HepG2 (cell line): Measurements from ENCODE around the gene TBC1D25. TPM values are rescaled to one million over a fixed set of nuclear protein-coding genes. Genes with fewer than 3 reads are reported as not detected.

ENCODE experiments used
- BRD4 ChIP-seq: sonication (generic); formaldehyde crosslinking; IDR thresholded peaks from 2 replicates; pipeline ENCODE4 v1.4.0; 2020; ENCODE audit warnings: missing genetic modification reagents
- CBX1 ChIP-seq: IDR thresholded peaks from one replicate; pipeline ENCODE4 v1.6.1; 2016; ENCODE audit warnings: antibody characterized with exemption, low read depth
- CENPT ChIP-seq: sonication (generic); formaldehyde crosslinking; IDR thresholded peaks from 2 replicates; pipeline ENCODE4 v1.8.0; 2022; ENCODE audit warnings: low read depth, mild to moderate bottlenecking, moderate library complexity, missing genetic modification reagents
- FLYWCH1 ChIP-seq: sonication (generic); formaldehyde crosslinking; IDR thresholded peaks from 2 replicates; pipeline ENCODE4 v1.8.1; 2023; ENCODE audit warnings: mild to moderate bottlenecking, missing genetic modification reagents
- HDAC2 ChIP-seq: sonication (generic); formaldehyde crosslinking; IDR thresholded peaks from 2 replicates; pipeline ENCODE4 v1.4.0; 2020; ENCODE audit warnings: missing genetic modification reagents
- IKZF5 ChIP-seq: IDR thresholded peaks from 2 replicates; pipeline ENCODE4 v1.6.1; 2018; ENCODE audit warnings: missing genetic modification reagents, mild to moderate bottlenecking, missing compliant biosample characterization
- KAT8 ChIP-seq: IDR thresholded peaks from 2 replicates; pipeline ENCODE4 v1.6.1; 2016; ENCODE audit warnings: missing genetic modification reagents, missing compliant biosample characterization
- NFE2L1 ChIP-seq: sonication (generic); formaldehyde crosslinking; IDR thresholded peaks from 2 replicates; pipeline ENCODE4 v1.4.0; 2020; ENCODE audit warnings: missing genetic modification reagents, mild to moderate bottlenecking, borderline replicate concordance
- NFIC ChIP-seq: IDR thresholded peaks from 2 replicates; pipeline ENCODE4 v1.6.1; 2012; ENCODE audit warnings: mild to moderate bottlenecking, low read length, inconsistent platforms
- PAXIP1 ChIP-seq: sonication (generic); formaldehyde crosslinking; conservative IDR thresholded peaks from 2 replicates; pipeline ENCODE4 v1.4.0; 2020; ENCODE audit warnings: mild to moderate bottlenecking, missing genetic modification reagents, moderate library complexity
- PBX2 ChIP-seq: IDR thresholded peaks from 2 replicates; pipeline ENCODE4 v1.6.1; 2016; ENCODE audit warnings: control low read depth
- REL ChIP-seq: sonication (generic); formaldehyde crosslinking; conservative IDR thresholded peaks from 2 replicates; pipeline ENCODE4 v1.8.0; 2022; ENCODE audit warnings: mild to moderate bottlenecking, missing genetic modification reagents, moderate library complexity
- REXO4 ChIP-seq: sonication (generic); formaldehyde crosslinking; IDR thresholded peaks from 2 replicates; pipeline ENCODE4 v1.8.0; 2022; ENCODE audit warnings: missing genetic modification reagents, mild to moderate bottlenecking, borderline replicate concordance
- RXRB ChIP-seq: IDR thresholded peaks from 2 replicates; pipeline ENCODE4 v1.6.1; 2016; ENCODE audit warnings: borderline replicate concordance, missing genetic modification reagents, missing compliant biosample characterization
- SNAPC4 ChIP-seq: sonication (generic); formaldehyde crosslinking; IDR thresholded peaks from 2 replicates; pipeline ENCODE4 v1.4.0; 2020; ENCODE audit warnings: mild to moderate bottlenecking, missing genetic modification reagents
- TGIF2 ChIP-seq: IDR thresholded peaks from 2 replicates; pipeline ENCODE4 v1.6.1; 2016; ENCODE audit warnings: control low read depth, missing compliant biosample characterization
- ZBTB3 ChIP-seq: sonication (generic); formaldehyde crosslinking; IDR thresholded peaks from 2 replicates; pipeline ENCODE4 v1.4.0; 2020; ENCODE audit warnings: low read depth, mild to moderate bottlenecking, moderate library complexity, missing genetic modification reagents, borderline replicate concordance
- ZEB1 ChIP-seq: IDR thresholded peaks from 2 replicates; pipeline ENCODE4 v1.6.1; 2012; ENCODE audit warnings: mild to moderate bottlenecking, low read depth, inconsistent platforms; ENCODE audit not compliant: insufficient replicate concordance
- ZNF331 ChIP-seq: sonication (generic); formaldehyde crosslinking; IDR thresholded peaks from 2 replicates; pipeline ENCODE4 v1.4.0; 2020; ENCODE audit warnings: missing genetic modification reagents
- ZNF7 ChIP-seq: IDR thresholded peaks from 2 replicates; pipeline ENCODE4 v1.6.1; 2016; ENCODE audit warnings: missing biosample characterization, missing genetic modification reagents
- ZNF782 ChIP-seq: sonication (generic); formaldehyde crosslinking; IDR thresholded peaks from 2 replicates; pipeline ENCODE4 v1.4.0; 2020; ENCODE audit warnings: missing genetic modification reagents, mild to moderate bottlenecking, borderline replicate concordance
- polyA plus RNA-seq, 8 experiments: library from polyadenylated mRNA; depleted of rRNA in 3 of 8; stranded (reverse) in 7 of 8; unstranded in 1 of 8; fragments of >200 nt; fragmentation: Illumina TruSeq in 4 of 8; extraction: Trizol in 4 of 8; gene quantifications; 2 replicates each; pipeline versions ENCODE4 v1.2.1 to v1.2.3, GENCODE V29; 2011 to 2016; ENCODE audit warnings: low read depth in 4 of 8, missing spikeins in 1 of 8, mixed read lengths in 1 of 8; ENCODE audit not compliant: insufficient read depth in 1 of 8
- total RNA-seq, 5 experiments: library from RNA; depleted of rRNA; stranded (reverse); fragments of >200 nt; fragmentation: Illumina TruSeq; extraction: Trizol; gene quantifications; 2 replicates each; pipeline ENCODE4 v1.2.3, GENCODE V29; 2016; ENCODE audit warnings: low read depth in 1 of 5

The TBC1D25 gene
- total and polyA plus RNA-seq, 2 of the 13 experiments (the other 11 are each of a cell fraction or from before 2014, with no cell fraction given): 3.5 to 4.7 TPM

- TF ChIP-seq SNAPC4 (CRISPR knock-in tag) (no peak), BRD4 (CRISPR knock-in tag) (no peak), HDAC2 (CRISPR knock-in tag) (peak; percentile 44; the same call in 1 of the 2 replicates), NFE2L1 (no peak), NFIC (no peak), ZNF7 (CRISPR knock-in tag) (no peak), RXRB (CRISPR knock-in tag) (peak; percentile 91), REL (CRISPR knock-in tag) (no peak), ZNF331 (CRISPR knock-in tag) (0 out of 2 replicates have a peak, but pooled peaks have one; percentile 16), PAXIP1 (CRISPR knock-in tag) (peak; percentile 52), CBX1 (no peak), ZNF782 (CRISPR knock-in tag) (no peak), ZBTB3 (no peak), ZEB1 (no peak), TGIF2 (CRISPR knock-in tag) (no peak), IKZF5 (CRISPR knock-in tag) (0 out of 2 replicates have a peak, but pooled peaks have one; percentile 18), FLYWCH1 (CRISPR knock-in tag) (no peak), PBX2 (CRISPR knock-in tag) (no peak), CENPT (no peak), REXO4 (CRISPR knock-in tag) (no peak), KAT8 (CRISPR knock-in tag) (peak; percentile 47; the same call in 1 of the 2 replicates)
These were observed 34.0 kb upstream of the TBC1D25 start (continued) for GRCh38 chrX:48505481-48505880.
